Sigmoid colon (tissue), 4 donors: Measurements from ENCODE around the gene SH3RF3.

Experiments used
- CTCF ChIP-seq, 4 experiments: fragments of 450-650 bp in 3 of 4; fragments of 200-600 bp in 1 of 4; IDR thresholded peaks; one replicate each; pipeline ENCODE4 v1.5.1; 2016 to 2019; ENCODE audit warnings: antibody characterized with exemption in 4 of 4, mild to moderate bottlenecking in 3 of 4, moderate library complexity in 2 of 4
- POLR2AphosphoS5 ChIP-seq, 4 donors: sonication (generic); formaldehyde crosslinking; IDR thresholded peaks; one replicate each; pipeline ENCODE4 v1.6.1; 2017; ENCODE audit warnings: antibody characterized with exemption in 4 of 4

DNA sequence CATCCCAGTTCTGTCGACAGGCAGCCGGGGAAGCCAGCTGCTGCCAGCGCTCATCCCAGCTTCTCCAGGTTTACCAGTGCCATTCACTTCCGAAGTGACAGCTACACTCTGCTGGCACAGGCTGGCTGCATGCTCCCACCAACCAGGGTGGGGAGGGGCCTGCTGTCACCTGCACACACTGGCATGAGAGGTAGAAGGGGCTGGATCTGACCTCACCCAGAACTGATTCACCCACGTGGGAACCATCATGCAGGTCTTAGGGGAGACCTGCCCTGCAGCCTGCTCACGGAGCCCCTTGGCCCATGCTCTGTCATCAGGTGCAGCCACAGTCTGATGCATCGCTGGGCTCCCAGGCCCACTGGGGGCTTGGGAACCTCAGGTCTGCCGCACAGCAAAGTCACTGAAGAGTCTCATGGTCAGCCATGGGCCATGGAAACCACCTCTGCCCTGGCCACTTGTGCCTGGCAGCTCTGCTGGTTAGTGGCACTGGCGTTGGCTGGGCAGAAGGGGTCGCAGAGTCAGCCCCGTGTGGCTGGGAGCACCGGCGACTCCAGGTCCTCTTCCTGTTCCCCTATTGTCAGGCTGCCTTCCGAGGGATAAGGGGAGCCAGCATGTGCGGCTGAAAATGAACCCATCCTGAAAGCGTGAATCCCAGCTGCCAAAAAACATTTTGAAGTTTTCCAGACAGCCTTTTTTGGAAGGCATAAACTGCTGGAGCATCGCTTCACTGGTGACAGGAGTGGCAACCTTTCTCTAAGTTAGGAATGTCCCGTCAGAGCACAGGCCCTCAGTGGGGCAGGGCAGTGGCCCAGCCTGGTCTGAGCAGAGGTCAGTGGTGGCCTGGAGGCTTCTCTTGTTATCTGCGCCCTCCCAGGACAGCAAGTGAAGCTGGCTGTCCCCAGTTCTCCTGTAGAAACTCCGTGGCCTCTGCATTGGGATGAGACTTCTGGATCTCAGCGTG is 327.0 kb downstream of the SH3RF3 start:
- TF ChIP-seq POLR2AphosphoS5 (IDR thresholded peaks at IDR 0.05) = peak in 2 of 4 donors; percentile 62
- no peak for TF ChIP-seq CTCF (IDR thresholded peaks at IDR 0.05)
